Panc1 (cell line): ENCODE measurements around the gene GUCD1. TPM values are rescaled to one million over a fixed set of nuclear protein-coding genes. Genes with fewer than 3 reads are reported as not detected.
A peak's percentile ranks its signal among the peaks of the same experiment; 100 is the strongest.

Experiments used
- ATAC-seq: fragments of 200-7000 bp; cut with Tn5 transposase; 2 replicates; pipeline ENCODE4 v1.9.1; 2020; ENCODE audit warnings: mild to moderate bottlenecking, moderate library complexity
- BruUV-seq: library from RNA; stranded (reverse); fragments of 400-500 nt; replicated peaks from 2 replicates; lab custom pipeline; 2021; lab: Mats Ljungman, UMichigan
- CTCF ChIA-PET: fragments of 300-600 bp; sonication (Branson Sonifier 250); formaldehyde crosslinking; loops from one replicate; lab custom pipeline; 2022; ENCODE audit warnings: antibody characterized with exemption; lab: Charles Lee
- POLR2A ChIA-PET: fragments of 300-600 bp; sonication (Branson Sonifier 250); formaldehyde crosslinking; loops from one replicate; lab custom pipeline; 2022; ENCODE audit warnings: antibody characterized with exemption; lab: Charles Lee
- DNase-seq: peaks from one replicate; pipeline ENCODE4 v3.0.0-alpha.2; 2010; ENCODE audit warnings: low read depth, low spot score
- H3K27ac ChIP-seq: 2 replicates; pipeline ENCODE4 v1.5.1; 2011; ENCODE audit warnings: mild to moderate bottlenecking, low read length, inconsistent platforms
- H3K27me3 ChIP-seq: fragments of 200-500 bp; sonication (Bioruptor generic); 2 replicates; pipeline ENCODE4 v1.6.0; 2014; ENCODE audit warnings: low read length, inconsistent platforms; ENCODE audit not compliant: control insufficient read depth, insufficient read depth
- H3K36me3 ChIP-seq: fragments of 200-500 bp; sonication (Bioruptor generic); 2 replicates; pipeline ENCODE4 v1.5.1; 2014; ENCODE audit warnings: inconsistent platforms, mild to moderate bottlenecking, low read length, moderate library complexity; ENCODE audit not compliant: control insufficient read depth, insufficient read depth
- H3K4me1 ChIP-seq: 2 replicates; pipeline ENCODE4 v1.5.1; 2011; ENCODE audit warnings: inconsistent platforms, mild to moderate bottlenecking, low read length, moderate library complexity; ENCODE audit not compliant: control insufficient read depth, insufficient read depth
- H3K4me3 ChIP-seq, 2 experiments: 2 replicates each; pipeline ENCODE4 v1.5.1; 2011 to 2012; ENCODE audit warnings: low read depth in 2 of 2, low read length in 2 of 2, mild to moderate bottlenecking in 2 of 2, inconsistent platforms in 1 of 2, moderate library complexity in 1 of 2
- H3K9me3 ChIP-seq: fragments of 200-500 bp; sonication (Bioruptor generic); 2 replicates; pipeline ENCODE4 v1.5.1; 2014; ENCODE audit warnings: low read depth, mild to moderate bottlenecking, inconsistent platforms, low read length, moderate library complexity; ENCODE audit not compliant: control insufficient read depth, insufficient read depth
- CTCF ChIP-seq: fragments of 450-650 bp; IDR thresholded peaks from 2 replicates; pipeline ENCODE4 v1.5.1; 2017; ENCODE audit warnings: mild to moderate bottlenecking
- POLR2AphosphoS5 ChIP-seq: IDR thresholded peaks from 2 replicates; pipeline ENCODE4 v1.6.1; 2012; ENCODE audit warnings: mild to moderate bottlenecking, low read depth, low read length, moderate library complexity
- SIN3A ChIP-seq: IDR thresholded peaks from 2 replicates; pipeline ENCODE4 v1.6.1; 2012; ENCODE audit warnings: low read depth, mild to moderate bottlenecking, low read length, moderate library complexity, borderline replicate concordance; ENCODE audit not compliant: insufficient read depth
- TCF7L2 ChIP-seq: IDR thresholded peaks from 2 replicates; pipeline ENCODE4 v1.6.1; 2011; ENCODE audit warnings: mild to moderate bottlenecking, low read depth, low read length, inconsistent platforms
- in situ Hi-C: cut with HindIII; loops from 2 replicates; pipeline ENCODE4 v1.10.0; 2016; ENCODE audit warnings: low sequenced_read_pairs, low pct_unique_long_range_greater_than_20kb
- intact Hi-C: fragments of 100-400 bp; cut with micrococcal nuclease; formaldehyde crosslinking; loops from one replicate; pipeline ENCODE4 v1.10.0; 2022; ENCODE audit not compliant: unreplicated experiment
- total RNA-seq: library from RNA; stranded (reverse); gene quantifications from one replicate; pipeline ENCODE4 v1.2.1, GENCODE V29; 2021; ENCODE audit not compliant: unreplicated experiment
- TF ChIP-seq, protein P1 (sequence below), 2 experiments: IDR thresholded peaks; 2 replicates each; pipeline ENCODE4 v1.6.1; 2011 to 2012; ENCODE audit warnings: low read depth in 2 of 2, control low read depth in 1 of 2, low read length in 1 of 2, mild to moderate bottlenecking in 1 of 2, moderate library complexity in 1 of 2; ENCODE audit not compliant: insufficient read depth in 1 of 2

The GUCD1 gene
- total RNA-seq, 1 experiment from 2014 or later = 97.7 TPM

DNA sequence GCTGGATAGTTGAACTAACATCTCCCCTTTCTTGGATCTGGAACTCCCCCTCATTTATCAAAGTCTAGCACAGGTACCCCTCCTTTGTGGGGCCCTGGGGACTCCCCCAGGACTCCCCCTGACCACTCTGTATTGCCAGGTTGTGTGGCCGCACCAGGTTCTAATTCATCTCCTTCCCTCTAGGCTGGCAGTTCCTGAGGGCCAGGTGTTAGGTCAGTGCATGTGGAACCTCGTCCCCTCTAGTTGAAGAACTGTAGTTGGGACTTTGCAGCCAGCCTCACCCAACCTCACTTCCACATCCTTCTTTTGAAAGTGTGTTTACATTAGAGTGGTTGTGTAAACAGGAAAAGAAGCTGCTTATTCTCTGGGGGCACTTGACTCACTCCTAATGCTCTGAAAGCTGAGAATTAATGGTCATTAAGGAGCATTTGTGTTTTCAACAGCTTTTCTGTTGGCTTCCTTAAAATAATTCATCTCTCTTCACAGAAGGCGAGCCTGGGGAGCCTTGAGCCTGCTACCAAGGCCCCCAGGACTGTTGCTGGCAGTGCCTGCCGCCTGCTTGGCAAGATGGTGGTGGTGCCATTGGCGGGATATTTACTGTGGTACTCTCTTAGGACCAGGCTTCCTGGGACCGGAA, 48.0 kb downstream of the GUCD1 start:
- ATAC-seq (peak; percentile 75), DNase-seq (no peak)
- H3K9me3 ChIP-seq = no peaks in the 10 kb centered on the region
- H3K27ac ChIP-seq = no peak overlapping the region
- no TSS peak for BruUV-seq
- H3K4me3 ChIP-seq = no peak overlapping the region
- no peaks in the 10 kb centered on the region for H3K27me3 ChIP-seq
- intact Hi-C loops (no loop called here), in situ Hi-C loops (no loop called here)
- no peaks in the 10 kb centered on the region for H3K36me3 ChIP-seq
- ChIA-PET CTCF (interaction anchor here (0.5 to 0.6 kb wide), 2 partner anchors 183 to 328 kb away, joined by 3 to 8 read pairs; no protein-coding TSS in a partner anchor), POLR2A (interaction anchor here (0.6 kb wide), 1 partner anchor 359 kb away, joined by 3 read pairs; no protein-coding TSS in a partner anchor)
- 0 out of 2 replicates have a peak, but pooled peaks cover 2% of the 10 kb centered on the region for H3K4me1 ChIP-seq
- TF ChIP-seq SIN3A (no peak), CTCF (no peak), POLR2AphosphoS5 (no peak), TCF7L2 (no peak)
- TF ChIP-seq, protein P1, sequence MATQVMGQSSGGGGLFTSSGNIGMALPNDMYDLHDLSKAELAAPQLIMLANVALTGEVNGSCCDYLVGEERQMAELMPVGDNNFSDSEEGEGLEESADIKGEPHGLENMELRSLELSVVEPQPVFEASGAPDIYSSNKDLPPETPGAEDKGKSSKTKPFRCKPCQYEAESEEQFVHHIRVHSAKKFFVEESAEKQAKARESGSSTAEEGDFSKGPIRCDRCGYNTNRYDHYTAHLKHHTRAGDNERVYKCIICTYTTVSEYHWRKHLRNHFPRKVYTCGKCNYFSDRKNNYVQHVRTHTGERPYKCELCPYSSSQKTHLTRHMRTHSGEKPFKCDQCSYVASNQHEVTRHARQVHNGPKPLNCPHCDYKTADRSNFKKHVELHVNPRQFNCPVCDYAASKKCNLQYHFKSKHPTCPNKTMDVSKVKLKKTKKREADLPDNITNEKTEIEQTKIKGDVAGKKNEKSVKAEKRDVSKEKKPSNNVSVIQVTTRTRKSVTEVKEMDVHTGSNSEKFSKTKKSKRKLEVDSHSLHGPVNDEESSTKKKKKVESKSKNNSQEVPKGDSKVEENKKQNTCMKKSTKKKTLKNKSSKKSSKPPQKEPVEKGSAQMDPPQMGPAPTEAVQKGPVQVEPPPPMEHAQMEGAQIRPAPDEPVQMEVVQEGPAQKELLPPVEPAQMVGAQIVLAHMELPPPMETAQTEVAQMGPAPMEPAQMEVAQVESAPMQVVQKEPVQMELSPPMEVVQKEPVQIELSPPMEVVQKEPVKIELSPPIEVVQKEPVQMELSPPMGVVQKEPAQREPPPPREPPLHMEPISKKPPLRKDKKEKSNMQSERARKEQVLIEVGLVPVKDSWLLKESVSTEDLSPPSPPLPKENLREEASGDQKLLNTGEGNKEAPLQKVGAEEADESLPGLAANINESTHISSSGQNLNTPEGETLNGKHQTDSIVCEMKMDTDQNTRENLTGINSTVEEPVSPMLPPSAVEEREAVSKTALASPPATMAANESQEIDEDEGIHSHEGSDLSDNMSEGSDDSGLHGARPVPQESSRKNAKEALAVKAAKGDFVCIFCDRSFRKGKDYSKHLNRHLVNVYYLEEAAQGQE (IDR thresholded peaks at IDR 0.05; ENCODE audit: insufficient read depth in 1 of 2, low read depth in 2 of 2, low read length in 1 of 2) = no peak

- no peaks in the 10 kb centered on the region for H3K27me3 ChIP-seq
- no TSS peak for BruUV-seq
- DNase-seq = no peak
- no peaks in the 10 kb centered on the region for H3K36me3 ChIP-seq
- in situ Hi-C loops (no loop called here), intact Hi-C loops (loop anchor here (5.0 kb wide), 1 partner anchor 83 kb away; no protein-coding TSS in a partner anchor)
- H3K9me3 ChIP-seq = no peaks in the 10 kb centered on the region
- ChIA-PET POLR2A (no interaction called here), CTCF (interaction anchor here (0.6 kb wide), 1 partner anchor 86 kb away, joined by 3 read pairs; no protein-coding TSS in a partner anchor)
- H3K4me1 ChIP-seq = 0 out of 2 replicates have a peak, but pooled peaks cover 2% of the 10 kb centered on the region
- no peak for TF ChIP-seq CTCF
- no peak for TF ChIP-seq TCF7L2
- no peak for TF ChIP-seq SIN3A
- TF ChIP-seq, protein P1 (IDR thresholded peaks at IDR 0.05; ENCODE audit: insufficient read depth in 1 of 2, low read depth in 2 of 2, low read length in 1 of 2) = no peak
- TF ChIP-seq POLR2AphosphoS5 = no peak
- no peak overlapping the region for H3K27ac ChIP-seq
- ATAC-seq = no peak
- H3K4me3 ChIP-seq = no peak overlapping the region
Measured at GRCh38 chr22:24504956-24505736, 49.8 kb downstream of the GUCD1 start.
